Right lobe of liver (tissue), 4 donors: ENCODE data around the gene SPTB.

Experiments used
- POLR2A ChIP-seq: fragments of 450-650 bp; IDR thresholded peaks from one replicate; pipeline ENCODE4 v1.6.1; 2017; ENCODE audit warnings: antibody characterized with exemption, mild to moderate bottlenecking
- TF ChIP-seq, protein P1 (sequence below), 4 donors: fragments of 200-600 bp in 3 of 4; fragments of 450-650 bp in 1 of 4; IDR thresholded peaks; one replicate each; pipeline versions ENCODE4 v1.5.1 to v1.8.0; 2016 to 2022; ENCODE audit warnings: antibody characterized with exemption in 4 of 4, mild to moderate bottlenecking in 2 of 4
- donor health status: DM: no; HTN: no; CAD: no.
- donor health status: DM: no; HTN: no; CAD: no.
- donor health status: DM: no; HTN: yes; CAD: no.

DNA sequence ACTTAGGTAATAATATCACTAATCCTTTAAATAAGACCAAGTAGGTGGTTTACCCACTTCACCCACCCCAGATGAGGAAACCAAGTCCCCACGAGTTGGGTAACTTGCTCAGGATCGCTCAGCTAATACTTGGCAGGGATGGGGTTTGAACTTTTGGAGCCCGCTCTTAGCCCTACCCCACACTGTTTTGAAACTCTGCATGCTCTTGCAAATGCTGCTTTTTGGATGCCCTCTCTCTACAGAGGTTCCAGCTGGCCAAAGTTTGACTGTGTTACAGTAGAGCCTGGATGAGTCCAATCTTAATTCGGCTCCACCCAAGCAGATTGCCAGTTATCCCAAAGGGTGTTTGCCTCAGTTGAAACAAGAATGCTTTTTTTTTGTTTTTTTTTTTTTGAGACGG lies 168.7 kb downstream of the SPTB start:
- TF ChIP-seq, protein P1, sequence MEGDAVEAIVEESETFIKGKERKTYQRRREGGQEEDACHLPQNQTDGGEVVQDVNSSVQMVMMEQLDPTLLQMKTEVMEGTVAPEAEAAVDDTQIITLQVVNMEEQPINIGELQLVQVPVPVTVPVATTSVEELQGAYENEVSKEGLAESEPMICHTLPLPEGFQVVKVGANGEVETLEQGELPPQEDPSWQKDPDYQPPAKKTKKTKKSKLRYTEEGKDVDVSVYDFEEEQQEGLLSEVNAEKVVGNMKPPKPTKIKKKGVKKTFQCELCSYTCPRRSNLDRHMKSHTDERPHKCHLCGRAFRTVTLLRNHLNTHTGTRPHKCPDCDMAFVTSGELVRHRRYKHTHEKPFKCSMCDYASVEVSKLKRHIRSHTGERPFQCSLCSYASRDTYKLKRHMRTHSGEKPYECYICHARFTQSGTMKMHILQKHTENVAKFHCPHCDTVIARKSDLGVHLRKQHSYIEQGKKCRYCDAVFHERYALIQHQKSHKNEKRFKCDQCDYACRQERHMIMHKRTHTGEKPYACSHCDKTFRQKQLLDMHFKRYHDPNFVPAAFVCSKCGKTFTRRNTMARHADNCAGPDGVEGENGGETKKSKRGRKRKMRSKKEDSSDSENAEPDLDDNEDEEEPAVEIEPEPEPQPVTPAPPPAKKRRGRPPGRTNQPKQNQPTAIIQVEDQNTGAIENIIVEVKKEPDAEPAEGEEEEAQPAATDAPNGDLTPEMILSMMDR (IDR thresholded peaks at IDR 0.05), result no peak
- no peak for TF ChIP-seq POLR2A
